Measurements from ENCODE around the gene PHF11.

DNA sequence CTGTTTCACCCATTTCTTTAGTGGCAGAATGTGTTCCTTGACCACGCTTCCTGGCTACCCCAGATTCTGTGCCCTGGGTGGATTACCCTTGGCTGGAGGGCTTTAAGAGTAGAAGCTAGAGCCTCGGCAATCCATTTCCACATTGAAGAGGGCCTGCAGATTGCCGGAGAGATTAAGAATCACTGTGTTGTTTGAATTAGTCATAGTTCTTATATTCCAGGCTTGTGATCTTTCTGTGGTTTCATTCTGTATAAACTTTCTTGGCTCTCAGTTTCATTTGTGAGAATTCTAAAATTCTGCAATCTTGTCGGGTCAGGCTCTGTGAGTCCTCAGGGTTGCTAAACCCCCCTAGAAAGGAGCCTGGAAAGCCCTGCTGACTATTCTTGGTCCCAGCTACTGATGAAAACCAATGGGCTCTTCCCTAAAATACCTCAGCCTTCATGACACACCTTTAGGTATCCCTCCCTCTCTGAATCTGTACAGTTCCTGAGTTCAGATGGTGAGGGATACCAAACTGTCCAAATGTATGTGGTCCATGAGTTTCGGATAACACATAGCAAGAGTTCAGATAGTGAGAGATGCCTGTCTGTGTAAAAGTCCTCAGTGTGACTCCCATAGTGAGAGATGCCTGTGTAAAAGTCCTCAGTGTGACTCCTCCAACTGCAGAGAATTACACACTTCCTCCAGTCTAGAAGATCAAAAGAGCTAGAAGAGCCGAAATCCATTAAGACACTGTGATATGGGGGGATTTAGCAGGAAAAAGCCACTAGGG is 4.3 kb downstream of the PHF11 start:
- TF ChIP-seq, protein P1, sequence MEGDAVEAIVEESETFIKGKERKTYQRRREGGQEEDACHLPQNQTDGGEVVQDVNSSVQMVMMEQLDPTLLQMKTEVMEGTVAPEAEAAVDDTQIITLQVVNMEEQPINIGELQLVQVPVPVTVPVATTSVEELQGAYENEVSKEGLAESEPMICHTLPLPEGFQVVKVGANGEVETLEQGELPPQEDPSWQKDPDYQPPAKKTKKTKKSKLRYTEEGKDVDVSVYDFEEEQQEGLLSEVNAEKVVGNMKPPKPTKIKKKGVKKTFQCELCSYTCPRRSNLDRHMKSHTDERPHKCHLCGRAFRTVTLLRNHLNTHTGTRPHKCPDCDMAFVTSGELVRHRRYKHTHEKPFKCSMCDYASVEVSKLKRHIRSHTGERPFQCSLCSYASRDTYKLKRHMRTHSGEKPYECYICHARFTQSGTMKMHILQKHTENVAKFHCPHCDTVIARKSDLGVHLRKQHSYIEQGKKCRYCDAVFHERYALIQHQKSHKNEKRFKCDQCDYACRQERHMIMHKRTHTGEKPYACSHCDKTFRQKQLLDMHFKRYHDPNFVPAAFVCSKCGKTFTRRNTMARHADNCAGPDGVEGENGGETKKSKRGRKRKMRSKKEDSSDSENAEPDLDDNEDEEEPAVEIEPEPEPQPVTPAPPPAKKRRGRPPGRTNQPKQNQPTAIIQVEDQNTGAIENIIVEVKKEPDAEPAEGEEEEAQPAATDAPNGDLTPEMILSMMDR (conservative IDR thresholded peaks at IDR 0.05; ENCODE audit: low read depth in 2 of 2) = no peak
- TF ChIP-seq CREB1 (CRISPR knock-in tag; IDR thresholded peaks at IDR 0.05; ENCODE audit: low read depth) (no peak), EZH2 (IDR thresholded peaks at IDR 0.05; ENCODE audit: low read depth, unreplicated experiment) (no peak), NANOG (IDR thresholded peaks at IDR 0.05; ENCODE audit: borderline replicate concordance) (no peak), POLR2AphosphoS5 (IDR thresholded peaks at IDR 0.05; ENCODE audit: low read depth) (no peak), EZH2phosphoT487 (IDR thresholded peaks at IDR 0.05; ENCODE audit: unreplicated experiment) (no peak)
- TF ChIP-seq, protein P2, sequence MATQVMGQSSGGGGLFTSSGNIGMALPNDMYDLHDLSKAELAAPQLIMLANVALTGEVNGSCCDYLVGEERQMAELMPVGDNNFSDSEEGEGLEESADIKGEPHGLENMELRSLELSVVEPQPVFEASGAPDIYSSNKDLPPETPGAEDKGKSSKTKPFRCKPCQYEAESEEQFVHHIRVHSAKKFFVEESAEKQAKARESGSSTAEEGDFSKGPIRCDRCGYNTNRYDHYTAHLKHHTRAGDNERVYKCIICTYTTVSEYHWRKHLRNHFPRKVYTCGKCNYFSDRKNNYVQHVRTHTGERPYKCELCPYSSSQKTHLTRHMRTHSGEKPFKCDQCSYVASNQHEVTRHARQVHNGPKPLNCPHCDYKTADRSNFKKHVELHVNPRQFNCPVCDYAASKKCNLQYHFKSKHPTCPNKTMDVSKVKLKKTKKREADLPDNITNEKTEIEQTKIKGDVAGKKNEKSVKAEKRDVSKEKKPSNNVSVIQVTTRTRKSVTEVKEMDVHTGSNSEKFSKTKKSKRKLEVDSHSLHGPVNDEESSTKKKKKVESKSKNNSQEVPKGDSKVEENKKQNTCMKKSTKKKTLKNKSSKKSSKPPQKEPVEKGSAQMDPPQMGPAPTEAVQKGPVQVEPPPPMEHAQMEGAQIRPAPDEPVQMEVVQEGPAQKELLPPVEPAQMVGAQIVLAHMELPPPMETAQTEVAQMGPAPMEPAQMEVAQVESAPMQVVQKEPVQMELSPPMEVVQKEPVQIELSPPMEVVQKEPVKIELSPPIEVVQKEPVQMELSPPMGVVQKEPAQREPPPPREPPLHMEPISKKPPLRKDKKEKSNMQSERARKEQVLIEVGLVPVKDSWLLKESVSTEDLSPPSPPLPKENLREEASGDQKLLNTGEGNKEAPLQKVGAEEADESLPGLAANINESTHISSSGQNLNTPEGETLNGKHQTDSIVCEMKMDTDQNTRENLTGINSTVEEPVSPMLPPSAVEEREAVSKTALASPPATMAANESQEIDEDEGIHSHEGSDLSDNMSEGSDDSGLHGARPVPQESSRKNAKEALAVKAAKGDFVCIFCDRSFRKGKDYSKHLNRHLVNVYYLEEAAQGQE (IDR thresholded peaks at IDR 0.05; ENCODE audit: unreplicated experiment) = no peak
- TF ChIP-seq, protein P3, sequence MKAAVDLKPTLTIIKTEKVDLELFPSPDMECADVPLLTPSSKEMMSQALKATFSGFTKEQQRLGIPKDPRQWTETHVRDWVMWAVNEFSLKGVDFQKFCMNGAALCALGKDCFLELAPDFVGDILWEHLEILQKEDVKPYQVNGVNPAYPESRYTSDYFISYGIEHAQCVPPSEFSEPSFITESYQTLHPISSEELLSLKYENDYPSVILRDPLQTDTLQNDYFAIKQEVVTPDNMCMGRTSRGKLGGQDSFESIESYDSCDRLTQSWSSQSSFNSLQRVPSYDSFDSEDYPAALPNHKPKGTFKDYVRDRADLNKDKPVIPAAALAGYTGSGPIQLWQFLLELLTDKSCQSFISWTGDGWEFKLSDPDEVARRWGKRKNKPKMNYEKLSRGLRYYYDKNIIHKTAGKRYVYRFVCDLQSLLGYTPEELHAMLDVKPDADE (IDR thresholded peaks at IDR 0.05) = no peak
- TF ChIP-seq, protein P4, sequence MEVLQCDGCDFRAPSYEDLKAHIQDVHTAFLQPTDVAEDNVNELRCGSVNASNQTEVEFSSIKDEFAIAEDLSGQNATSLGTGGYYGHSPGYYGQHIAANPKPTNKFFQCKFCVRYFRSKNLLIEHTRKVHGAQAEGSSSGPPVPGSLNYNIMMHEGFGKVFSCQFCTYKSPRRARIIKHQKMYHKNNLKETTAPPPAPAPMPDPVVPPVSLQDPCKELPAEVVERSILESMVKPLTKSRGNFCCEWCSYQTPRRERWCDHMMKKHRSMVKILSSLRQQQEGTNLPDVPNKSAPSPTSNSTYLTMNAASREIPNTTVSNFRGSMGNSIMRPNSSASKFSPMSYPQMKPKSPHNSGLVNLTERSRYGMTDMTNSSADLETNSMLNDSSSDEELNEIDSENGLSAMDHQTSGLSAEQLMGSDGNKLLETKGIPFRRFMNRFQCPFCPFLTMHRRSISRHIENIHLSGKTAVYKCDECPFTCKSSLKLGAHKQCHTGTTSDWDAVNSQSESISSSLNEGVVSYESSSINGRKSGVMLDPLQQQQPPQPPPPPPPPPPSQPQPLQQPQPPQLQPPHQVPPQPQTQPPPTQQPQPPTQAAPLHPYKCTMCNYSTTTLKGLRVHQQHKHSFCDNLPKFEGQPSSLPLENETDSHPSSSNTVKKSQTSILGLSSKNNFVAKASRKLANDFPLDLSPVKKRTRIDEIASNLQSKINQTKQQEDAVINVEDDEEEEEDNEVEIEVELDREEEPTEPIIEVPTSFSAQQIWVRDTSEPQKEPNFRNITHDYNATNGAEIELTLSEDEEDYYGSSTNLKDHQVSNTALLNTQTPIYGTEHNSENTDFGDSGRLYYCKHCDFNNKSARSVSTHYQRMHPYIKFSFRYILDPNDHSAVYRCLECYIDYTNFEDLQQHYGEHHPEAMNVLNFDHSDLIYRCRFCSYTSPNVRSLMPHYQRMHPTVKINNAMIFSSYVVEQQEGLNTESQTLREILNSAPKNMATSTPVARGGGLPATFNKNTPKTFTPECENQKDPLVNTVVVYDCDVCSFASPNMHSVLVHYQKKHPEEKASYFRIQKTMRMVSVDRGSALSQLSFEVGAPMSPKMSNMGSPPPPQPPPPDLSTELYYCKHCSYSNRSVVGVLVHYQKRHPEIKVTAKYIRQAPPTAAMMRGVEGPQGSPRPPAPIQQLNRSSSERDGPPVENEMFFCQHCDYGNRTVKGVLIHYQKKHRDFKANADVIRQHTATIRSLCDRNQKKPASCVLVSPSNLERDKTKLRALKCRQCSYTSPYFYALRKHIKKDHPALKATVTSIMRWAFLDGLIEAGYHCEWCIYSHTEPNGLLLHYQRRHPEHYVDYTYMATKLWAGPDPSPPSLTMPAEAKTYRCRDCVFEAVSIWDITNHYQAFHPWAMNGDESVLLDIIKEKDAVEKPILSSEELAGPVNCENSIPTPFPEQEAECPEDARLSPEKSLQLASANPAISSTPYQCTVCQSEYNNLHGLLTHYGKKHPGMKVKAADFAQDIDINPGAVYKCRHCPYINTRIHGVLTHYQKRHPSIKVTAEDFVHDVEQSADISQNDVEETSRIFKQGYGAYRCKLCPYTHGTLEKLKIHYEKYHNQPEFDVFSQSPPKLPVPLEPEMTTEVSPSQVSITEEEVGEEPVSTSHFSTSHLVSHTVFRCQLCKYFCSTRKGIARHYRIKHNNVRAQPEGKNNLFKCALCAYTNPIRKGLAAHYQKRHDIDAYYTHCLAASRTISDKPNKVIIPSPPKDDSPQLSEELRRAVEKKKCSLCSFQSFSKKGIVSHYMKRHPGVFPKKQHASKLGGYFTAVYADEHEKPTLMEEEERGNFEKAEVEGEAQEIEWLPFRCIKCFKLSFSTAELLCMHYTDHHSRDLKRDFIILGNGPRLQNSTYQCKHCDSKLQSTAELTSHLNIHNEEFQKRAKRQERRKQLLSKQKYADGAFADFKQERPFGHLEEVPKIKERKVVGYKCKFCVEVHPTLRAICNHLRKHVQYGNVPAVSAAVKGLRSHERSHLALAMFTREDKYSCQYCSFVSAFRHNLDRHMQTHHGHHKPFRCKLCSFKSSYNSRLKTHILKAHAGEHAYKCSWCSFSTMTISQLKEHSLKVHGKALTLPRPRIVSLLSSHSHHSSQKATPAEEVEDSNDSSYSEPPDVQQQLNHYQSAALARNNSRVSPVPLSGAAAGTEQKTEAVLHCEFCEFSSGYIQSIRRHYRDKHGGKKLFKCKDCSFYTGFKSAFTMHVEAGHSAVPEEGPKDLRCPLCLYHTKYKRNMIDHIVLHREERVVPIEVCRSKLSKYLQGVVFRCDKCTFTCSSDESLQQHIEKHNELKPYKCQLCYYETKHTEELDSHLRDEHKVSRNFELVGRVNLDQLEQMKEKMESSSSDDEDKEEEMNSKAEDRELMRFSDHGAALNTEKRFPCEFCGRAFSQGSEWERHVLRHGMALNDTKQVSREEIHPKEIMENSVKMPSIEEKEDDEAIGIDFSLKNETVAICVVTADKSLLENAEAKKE (CRISPR knock-in tag; IDR thresholded peaks at IDR 0.05) = no peak

All from GM23338 (cell line).